NT2/D1 (cell line): ENCODE measurements around the gene COLEC12.

ENCODE experiments used
- YY1 ChIP-seq: IDR thresholded peaks from 2 replicates; pipeline ENCODE4 v1.6.1; 2011; ENCODE audit not compliant: insufficient read length, insufficient read depth
- ZNF274 ChIP-seq: IDR thresholded peaks from 2 replicates; pipeline ENCODE4 v1.6.1; 2011; ENCODE audit warnings: mild to moderate bottlenecking, low read depth, low read length

DNA sequence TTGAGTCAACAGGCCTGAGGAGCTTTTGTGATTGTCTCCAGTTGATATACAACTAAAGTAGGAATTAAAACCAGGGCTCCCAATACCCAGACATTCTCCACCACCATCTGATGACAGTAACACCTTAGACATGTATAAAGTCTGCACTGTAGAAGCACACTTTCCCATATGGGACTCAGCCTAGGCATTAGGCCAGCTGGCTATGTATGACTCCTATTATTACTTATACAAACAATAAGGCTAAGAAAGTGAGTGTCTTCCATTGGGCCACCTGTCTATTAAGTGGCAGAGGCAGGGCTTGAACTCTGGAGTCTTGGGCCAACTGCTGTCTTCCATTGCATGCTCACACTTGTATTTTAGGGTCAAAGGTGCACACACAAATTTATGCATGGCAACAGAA, 32.1 kb upstream of the COLEC12 start:
- TF ChIP-seq YY1 (no peak), ZNF274 (no peak)
